GM19193 (cell line): ENCODE measurements around the gene GARNL3.

Source experiments
- POLR2A ChIP-seq: IDR thresholded peaks from 4 replicates; pipeline ENCODE4 v1.6.1; 2011; ENCODE audit not compliant: insufficient read depth, insufficient read length; ENCODE audit errors: extremely low read depth

Gene GARNL3

GRCh38 chr9:127334725-127335124, 70.2 kb downstream of the GARNL3 start:
- TF ChIP-seq POLR2A: no peak

- TF ChIP-seq POLR2A: no peak
These were observed 71.5 kb downstream of the GARNL3 start for GRCh38 chr9:127336086-127336485.

- TF ChIP-seq POLR2A: no peak
These were observed 72.2 kb downstream of the GARNL3 start for GRCh38 chr9:127336506-127337352.

- TF ChIP-seq POLR2A: no peak
These were observed 76.1 kb downstream of the GARNL3 start for GRCh38 chr9:127340721-127341120.

GRCh38 chr9:127341152-127341551, 76.6 kb downstream of the GARNL3 start:
- TF ChIP-seq POLR2A: no peak

- TF ChIP-seq POLR2A: no peak
These were observed 79.9 kb downstream of the GARNL3 start for GRCh38 chr9:127344368-127345000.

- TF ChIP-seq POLR2A: no peak
These were observed 81.0 kb downstream of the GARNL3 start for GRCh38 chr9:127345566-127345965.

GRCh38 chr9:127346584-127346983, 82.0 kb downstream of the GARNL3 start:
- no peak for TF ChIP-seq POLR2A

- no peak for TF ChIP-seq POLR2A
These were observed 83.5 kb downstream of the GARNL3 start for GRCh38 chr9:127347831-127348776.

- no peak for TF ChIP-seq POLR2A
These were observed 85.0 kb downstream of the GARNL3 start for GRCh38 chr9:127349483-127350113.

GRCh38 chr9:127351182-127352166, 86.9 kb downstream of the GARNL3 start:
- no peak for TF ChIP-seq POLR2A

- no peak for TF ChIP-seq POLR2A
These were observed 89.3 kb downstream of the GARNL3 start for GRCh38 chr9:127353882-127354281.

- no peak for TF ChIP-seq POLR2A
These were observed 92.3 kb downstream of the GARNL3 start for GRCh38 chr9:127356906-127357305.
